Measurements from ENCODE around the gene EIF5A.
A peak's percentile ranks its signal among the peaks of the same experiment; 100 is the strongest.

The EIF5A gene

GRCh38 chr17:7306911-7307685 is at the start of gene EIF5A:
Gene EIF5A (plus strand): TSS chr17:7307628. CDS start chr17:7309636, 2,008 bp downstream.
- DNase-seq, result peak; percentile 100

DNA sequence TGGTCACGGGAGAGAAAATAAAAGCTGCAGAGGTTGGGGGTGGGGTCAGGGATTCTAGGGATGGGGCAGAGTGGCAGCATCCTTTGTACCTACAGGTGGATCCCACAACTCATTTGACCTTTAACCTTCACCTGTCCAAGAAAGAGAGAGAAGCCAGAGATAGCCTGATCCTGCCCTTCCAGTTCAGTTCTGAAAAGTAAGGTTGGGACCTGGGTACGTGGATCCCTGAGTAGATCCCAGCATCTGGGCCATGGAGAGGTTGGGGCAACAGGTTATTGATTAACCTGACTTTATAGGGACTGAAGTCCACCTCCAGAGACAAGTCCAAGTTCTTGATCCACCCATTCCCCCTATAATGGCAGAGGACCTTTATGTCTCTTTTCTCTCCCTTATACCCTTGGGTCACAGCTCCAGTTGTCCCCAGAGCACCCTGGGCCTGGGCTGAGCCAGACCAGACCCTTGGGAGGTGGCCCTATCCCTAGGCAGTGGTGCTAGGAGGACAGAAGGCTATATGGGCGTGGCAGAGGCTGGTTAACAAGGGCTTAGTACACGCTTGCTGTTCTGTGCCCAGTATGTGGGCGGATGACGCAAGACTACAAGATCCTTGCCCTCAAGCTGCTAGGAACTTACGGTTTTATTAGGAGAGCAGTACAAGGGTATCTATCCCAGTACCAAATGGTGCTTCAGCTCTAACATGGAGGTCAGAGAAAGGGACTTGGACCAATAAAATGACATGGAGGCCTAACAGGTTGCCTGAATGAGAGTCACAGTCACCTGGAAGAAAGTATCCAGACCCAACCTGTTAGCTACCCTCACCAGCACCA is 48.5 kb upstream of the EIF5A start:
- DNase-seq, result no peak

DNA sequence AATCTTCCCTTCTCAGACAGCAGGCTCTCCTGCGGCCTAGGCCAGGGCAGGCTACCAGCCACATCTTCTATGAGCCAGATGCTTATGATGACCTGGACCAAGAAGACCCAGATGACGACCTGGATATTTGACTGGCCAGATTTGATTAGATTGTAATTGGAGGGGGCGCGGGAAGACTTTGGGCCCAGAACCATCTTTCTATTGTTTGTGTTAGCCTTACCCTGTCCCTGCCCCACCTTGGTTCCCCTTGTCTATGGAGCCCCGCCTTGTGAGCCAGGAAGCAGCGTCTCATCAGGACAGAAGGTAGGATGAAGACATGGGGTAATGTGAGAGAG is 47.9 kb upstream of the EIF5A start:
- DNase-seq, result no peak

DNA sequence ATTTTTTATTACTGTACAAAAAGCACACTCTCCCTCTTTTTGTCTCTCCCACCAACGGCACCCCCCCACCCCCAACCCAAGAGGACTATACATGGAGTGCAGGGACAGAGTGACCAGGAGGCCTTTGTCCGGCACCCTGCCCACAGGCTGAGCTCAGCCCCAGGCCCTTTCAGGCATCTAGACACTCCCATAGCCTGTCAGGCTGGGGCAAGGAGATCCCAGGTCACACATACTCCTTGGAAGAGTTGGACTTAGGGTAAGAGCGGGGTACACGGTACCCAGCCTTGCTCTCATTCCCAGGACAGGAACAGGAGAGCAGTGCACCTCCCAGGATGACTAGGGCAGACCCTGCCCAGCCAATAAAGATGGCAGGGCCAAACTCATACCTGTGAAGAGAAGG is 47.3 kb upstream of the EIF5A start:
- no peak for DNase-seq

DNA sequence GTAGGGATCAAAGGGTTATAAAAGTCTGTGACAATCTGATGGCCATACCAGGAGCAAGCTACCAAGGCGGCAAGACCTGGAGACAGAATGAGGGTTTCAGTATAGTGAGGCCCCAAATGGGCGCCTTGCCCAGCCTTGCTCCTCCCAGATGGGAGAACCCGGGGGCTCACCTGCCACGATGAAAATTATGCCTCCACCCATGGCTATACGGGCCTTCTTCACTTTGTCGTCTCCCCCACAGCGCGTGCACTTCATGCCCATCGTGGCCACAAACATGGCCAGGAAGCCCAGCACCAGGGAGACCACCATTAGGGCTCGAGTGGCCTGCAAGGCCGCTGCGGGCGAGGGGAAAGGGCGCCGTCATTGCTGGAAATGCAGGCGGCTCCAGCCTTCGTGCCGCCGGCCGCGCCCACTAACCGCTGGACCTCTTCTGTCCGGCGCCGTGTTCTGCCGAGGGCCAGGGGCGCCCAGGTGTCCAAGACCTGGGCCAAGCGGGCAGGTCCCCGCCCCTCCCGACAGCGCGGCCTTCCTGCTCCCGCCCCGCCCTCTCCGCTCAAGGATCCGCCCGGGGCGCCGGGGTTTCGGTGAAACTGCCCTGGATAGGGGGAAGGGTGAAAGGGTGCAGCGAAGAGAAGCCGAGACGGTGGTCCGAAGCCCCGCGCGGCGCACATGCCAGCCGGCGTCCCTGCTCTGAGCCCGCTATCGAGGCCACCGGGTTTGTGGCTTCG is 46.6 kb upstream of the EIF5A start:
- DNase-seq, result peak; percentile 33

GRCh38 chr17:7261379-7262191 is 45.8 kb upstream of the EIF5A start:
- no peak for DNase-seq

GRCh38 chr17:7262192-7262934 is 45.1 kb upstream of the EIF5A start, which contains the start of gene CLDN7:
Gene CLDN7 (minus strand): TSS chr17:7262478. CDS start chr17:7262043, 435 bp downstream.
- no peak for DNase-seq

DNA sequence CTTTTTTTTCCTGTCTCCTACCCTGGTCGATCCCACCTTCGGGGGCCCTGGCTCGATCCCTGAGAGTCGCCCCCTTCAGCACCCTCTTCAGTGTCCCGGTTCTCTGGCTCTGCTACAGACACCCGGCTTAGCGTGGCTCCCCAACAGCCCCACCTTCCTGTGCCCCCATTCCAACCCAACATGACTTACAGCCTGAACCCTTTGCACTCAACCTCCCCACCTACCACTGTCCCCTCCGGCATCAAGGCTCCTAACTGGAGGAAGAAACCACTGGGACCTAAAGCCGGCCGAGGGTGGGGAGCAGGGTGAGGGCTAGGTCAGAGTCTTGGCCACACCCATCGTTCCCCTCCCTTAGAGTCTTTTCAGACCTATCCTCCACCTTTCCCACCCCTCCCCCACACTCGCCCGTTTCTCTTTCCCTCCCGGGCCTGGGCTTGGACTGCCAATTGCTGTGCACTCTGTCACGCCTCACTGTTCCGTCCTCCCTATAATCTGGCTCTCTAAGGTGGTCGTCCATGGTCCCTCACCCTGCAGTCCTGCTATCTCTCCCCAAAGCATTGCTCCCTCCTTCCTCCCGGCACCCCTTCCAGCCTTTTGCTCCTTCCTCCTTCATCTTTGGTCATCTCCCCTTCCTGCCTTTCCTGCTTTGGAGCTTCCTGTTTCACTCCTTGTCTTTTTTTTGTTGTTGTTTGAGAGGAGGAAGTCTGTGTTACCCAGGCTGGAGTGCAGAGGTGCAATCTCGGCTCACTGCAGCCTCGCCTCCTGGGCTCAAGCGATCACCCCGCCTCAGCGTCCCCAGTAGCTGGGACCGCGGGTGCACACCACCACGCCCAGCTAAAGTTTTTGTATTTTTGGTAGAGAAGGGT is 44.3 kb upstream of the EIF5A start:
- no peak for DNase-seq

DNA sequence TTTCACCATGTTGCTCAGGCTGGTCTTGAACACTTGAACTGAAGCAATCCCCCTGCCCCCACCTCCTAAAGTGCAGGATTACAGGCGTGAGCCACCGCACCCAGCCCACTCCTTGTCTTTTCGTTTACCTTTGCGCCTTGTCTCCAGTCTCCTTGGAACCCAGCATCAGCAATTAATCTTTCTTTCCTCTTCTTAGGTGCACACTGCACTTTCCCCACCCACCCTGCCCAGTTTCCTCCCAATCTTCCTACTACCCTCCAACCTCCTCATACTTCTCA is 43.7 kb upstream of the EIF5A start:
- no peak for DNase-seq

- DNase-seq, result no peak
Observed at GRCh38 chr17:7266784-7267183, 40.6 kb upstream of the EIF5A start.

- no peak for DNase-seq
Observed at GRCh38 chr17:7279448-7279847, 28.0 kb upstream of the EIF5A start.

GRCh38 chr17:7280519-7281073 is 26.8 kb upstream of the EIF5A start:
- DNase-seq, result peak; percentile 88

- peak; percentile 91 for DNase-seq
Observed at GRCh38 chr17:7281074-7281952, 26.1 kb upstream of the EIF5A start, which contains the start of gene SLC2A4. Gene SLC2A4 (plus strand): TSS chr17:7281718. CDS start chr17:7281935, 217 bp downstream.

- no peak for DNase-seq
Observed at GRCh38 chr17:7281953-7282751, 25.3 kb upstream of the EIF5A start.

DNA sequence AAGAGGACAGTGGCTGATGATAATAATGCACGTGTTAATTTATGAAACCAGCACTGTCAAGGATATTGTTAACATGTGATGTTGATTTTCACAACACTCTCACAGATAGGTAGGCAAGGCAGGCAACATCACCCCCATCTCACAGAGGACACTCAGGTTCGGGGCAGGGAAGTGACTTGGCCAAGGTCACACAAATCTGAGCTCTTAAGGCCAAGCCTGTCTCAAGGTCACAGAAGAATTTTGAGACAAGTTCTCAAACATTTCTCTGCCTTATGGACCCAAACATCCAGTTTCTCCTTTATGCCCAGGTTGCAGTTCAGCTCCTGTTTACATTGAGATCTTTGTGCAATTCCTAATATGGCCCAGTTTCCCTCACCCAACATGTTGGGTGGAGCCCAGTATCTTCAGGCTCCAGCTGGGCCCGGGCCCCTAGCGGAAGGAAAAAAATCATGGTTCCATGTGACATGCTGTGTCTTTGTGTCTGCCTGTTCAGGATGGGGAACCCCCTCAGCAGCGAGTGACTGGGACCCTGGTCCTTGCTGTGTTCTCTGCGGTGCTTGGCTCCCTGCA is 24.6 kb upstream of the EIF5A start:
- DNase-seq, result no peak

GRCh38 chr17:7283471-7284216 is 23.8 kb upstream of the EIF5A start:
- DNase-seq, result no peak

GRCh38 chr17:7284911-7285310 is 22.5 kb upstream of the EIF5A start:
- DNase-seq, result no peak

DNA sequence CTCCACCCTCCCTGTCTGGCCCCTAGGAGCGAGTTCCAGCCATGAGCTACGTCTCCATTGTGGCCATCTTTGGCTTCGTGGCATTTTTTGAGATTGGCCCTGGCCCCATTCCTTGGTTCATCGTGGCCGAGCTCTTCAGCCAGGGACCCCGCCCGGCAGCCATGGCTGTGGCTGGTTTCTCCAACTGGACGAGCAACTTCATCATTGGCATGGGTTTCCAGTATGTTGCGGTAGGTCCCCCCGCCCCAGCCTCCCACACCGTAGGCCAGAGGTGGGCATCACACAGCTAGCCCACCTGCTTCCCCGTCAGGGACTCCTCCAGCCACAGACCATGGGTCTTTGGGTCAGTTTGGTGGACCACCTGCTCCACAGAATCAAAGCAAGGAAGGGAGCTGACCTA is 21.7 kb upstream of the EIF5A start:
- DNase-seq, result no peak

Measured in stimulated activated CD4-positive, alpha-beta T cell treated with anti-CD3 and anti-CD28 coated beads, Interleukin-4, amount 100 ng/mL, for 24 hours (primary cell).